HCT116 (cell line): ENCODE results near the gene ZNF808. TPM values are rescaled to one million over a fixed set of nuclear protein-coding genes. Genes with fewer than 3 reads are reported as not detected.
"Not testable (repeated sequence)": the region's sequence is repeated elsewhere in the genome, so short reads cannot be mapped to it uniquely, and the experiment has no call there.

ENCODE experiments used
- ATAC-seq: fragments of 200-7000 bp; cut with Tn5 transposase; 2 replicates; pipeline ENCODE4 v1.9.1; 2020; ENCODE audit warnings: mild to moderate bottlenecking, moderate library complexity
- BruUV-seq: library from RNA; stranded (reverse); fragments of 400-500 nt; replicated peaks from 2 replicates; lab custom pipeline; 2021; lab: Mats Ljungman, UMichigan
- CTCF ChIA-PET: fragments of 300-600 bp; sonication (Branson Sonifier 250); formaldehyde crosslinking; loops from one replicate; lab custom pipeline; 2021; ENCODE audit warnings: antibody characterized with exemption; lab: Charles Lee
- POLR2A ChIA-PET: fragments of 300-600, 350-600 bp; sonication (Branson Sonifier 250); formaldehyde crosslinking; loops from one replicate; lab custom pipeline; 2021; ENCODE audit warnings: antibody characterized with exemption; lab: Charles Lee
- RAD21 ChIA-PET, 2 experiments: fragments of 300-600 bp; sonication (Branson Sonifier 250); formaldehyde crosslinking; loops; one replicate each; lab custom pipeline; 2023; ENCODE audit warnings: low total read pairs in 2 of 2; ENCODE audit not compliant: uncharacterized antibody in 2 of 2, unreplicated experiment in 2 of 2, low non-redundant PET in 1 of 2; lab: Charles Lee
- DNase-seq: peaks from one replicate; pipeline ENCODE4 v3.0.0-alpha.2; 2010; ENCODE audit warnings: low read depth, low spot score
- H2AFZ ChIP-seq: fragments of 200-600 bp; shearing (Covaris generic), sonication (generic); 2 replicates; pipeline ENCODE4 v1.6.1; 2017; ENCODE audit warnings: low read depth, mixed run types, mixed read lengths, antibody characterized with exemption, low read length; ENCODE audit not compliant: poor library complexity, severe bottlenecking
- H3K27ac ChIP-seq: 2 replicates; pipeline ENCODE4 v1.5.1; 2012; ENCODE audit warnings: low read depth, low read length
- H3K27me3 ChIP-seq: fragments of 200-600 bp; sonication (generic); 2 replicates; pipeline ENCODE4 v1.6.1; 2016; ENCODE audit warnings: mixed run types, low read length, mixed read lengths; ENCODE audit not compliant: insufficient read depth
- H3K36me3 ChIP-seq, 2 experiments: fragments of 200-500 bp in 1 of 2; fragments of 200-600 bp in 1 of 2; sonication (Bioruptor generic) in 1 of 2; sonication (generic) in 1 of 2; 2 replicates each; pipeline versions ENCODE4 v1.5.1 to v1.6.1; 2014 to 2016; ENCODE audit warnings: low read length in 2 of 2, inconsistent platforms in 1 of 2, mixed read lengths in 1 of 2, mixed run types in 1 of 2; ENCODE audit not compliant: insufficient read depth in 2 of 2, control insufficient read depth in 1 of 2
- H3K4me1 ChIP-seq, 2 experiments: fragments of 200-600 bp in 1 of 2; sonication (generic) in 1 of 2; 2 replicates each; pipeline versions ENCODE4 v1.5.1 to v1.6.1; 2012 to 2017; ENCODE audit warnings: low read length in 2 of 2, inconsistent platforms in 1 of 2, mild to moderate bottlenecking in 1 of 2, mixed read lengths in 1 of 2, mixed run types in 1 of 2, moderate library complexity in 1 of 2; ENCODE audit not compliant: insufficient read depth in 2 of 2, control insufficient read depth in 1 of 2
- H3K4me2 ChIP-seq: fragments of 200-600 bp; sonication (generic); 2 replicates; pipeline ENCODE4 v1.6.1; 2017; ENCODE audit warnings: mixed run types, low read length, mixed read lengths
- H3K4me3 ChIP-seq, 2 experiments: fragments of 200-600 bp in 1 of 2; sonication (generic) in 1 of 2; replicated peaks in 1 of 2; 2 replicates each; pipeline ENCODE4 v1.5.1; 2011 to 2016; ENCODE audit warnings: low read length in 2 of 2, control low read depth in 1 of 2, low read depth in 1 of 2, mild to moderate bottlenecking in 1 of 2, mixed read lengths in 1 of 2, mixed run types in 1 of 2
- H3K79me2 ChIP-seq: fragments of 200-600 bp; sonication (generic); 2 replicates; pipeline ENCODE4 v1.6.1; 2017; ENCODE audit warnings: mild to moderate bottlenecking, mixed run types, low read length, moderate library complexity, mixed read lengths; ENCODE audit not compliant: insufficient read depth
- H3K9ac ChIP-seq: fragments of 200-600 bp; sonication (generic); 2 replicates; pipeline ENCODE4 v1.6.1; 2016; ENCODE audit warnings: low read length, mixed read lengths
- H3K9me2 ChIP-seq: fragments of 200-600 bp; sonication (generic), shearing (Covaris generic); 2 replicates; pipeline ENCODE4 v1.6.1; 2017; ENCODE audit warnings: mixed run types, mild to moderate bottlenecking, moderate library complexity; ENCODE audit not compliant: insufficient read depth
- H3K9me3 ChIP-seq, 2 experiments: fragments of 200-500 bp in 1 of 2; fragments of 200-600 bp in 1 of 2; sonication (Bioruptor generic) in 1 of 2; sonication (generic) in 1 of 2; 2 replicates each; pipeline ENCODE4 v1.6.1; 2014 to 2017; ENCODE audit warnings: low read length in 2 of 2, mixed read lengths in 2 of 2, inconsistent platforms in 1 of 2, low read depth in 1 of 2, mild to moderate bottlenecking in 1 of 2, mixed run types in 1 of 2, moderate library complexity in 1 of 2; ENCODE audit not compliant: control insufficient read depth in 1 of 2, insufficient read depth in 1 of 2
- H4K20me1 ChIP-seq: fragments of 200-600 bp; sonication (generic), shearing (Covaris generic); 2 replicates; pipeline ENCODE4 v1.6.1; 2017; ENCODE audit warnings: mixed run types, mild to moderate bottlenecking, moderate library complexity; ENCODE audit not compliant: insufficient read depth
- CBX3 ChIP-seq: IDR thresholded peaks from 2 replicates; pipeline ENCODE4 v1.6.1; 2012; ENCODE audit warnings: low read depth
- EGR1 ChIP-seq: IDR thresholded peaks from 2 replicates; pipeline ENCODE4 v1.6.1; 2012; ENCODE audit warnings: low read depth
- EZH2 ChIP-seq: fragments of 200-600 bp; sonication (generic); IDR thresholded peaks from 2 replicates; pipeline ENCODE4 v1.6.1; 2017; ENCODE audit warnings: antibody characterized with exemption, mixed run types
- FOSL1 ChIP-seq: IDR thresholded peaks from 2 replicates; pipeline ENCODE4 v1.6.1; 2012; ENCODE audit warnings: low read depth
- POLR2AphosphoS5 ChIP-seq: IDR thresholded peaks from 2 replicates; pipeline ENCODE4 v1.6.1; 2011; ENCODE audit warnings: mild to moderate bottlenecking, low read depth, low read length, moderate library complexity
- SP1 ChIP-seq: IDR thresholded peaks from 2 replicates; pipeline ENCODE4 v1.6.1; 2012; ENCODE audit warnings: low read depth
- TCF7L2 ChIP-seq: IDR thresholded peaks from 2 replicates; pipeline ENCODE4 v1.7.0; 2011; ENCODE audit warnings: borderline replicate concordance, inconsistent platforms; ENCODE audit not compliant: insufficient read depth, insufficient read length; ENCODE audit errors: extremely low read depth
- YY1 ChIP-seq: IDR thresholded peaks from 2 replicates; pipeline ENCODE4 v1.6.1; 2011; ENCODE audit warnings: low read length, low read depth, moderate library complexity, mild to moderate bottlenecking; ENCODE audit not compliant: insufficient replicate concordance; ENCODE audit errors: extremely low read depth
- ZFX ChIP-seq: fragments of 450-650 bp; IDR thresholded peaks from 2 replicates; pipeline ENCODE4 v1.6.1; 2017
- intact Hi-C: fragments of 100-400 bp; cut with micrococcal nuclease; formaldehyde crosslinking; loops from 2 replicates; pipeline ENCODE4 v1.10.0; 2022
- total RNA-seq: library from RNA; stranded (reverse); gene quantifications from one replicate; pipeline ENCODE4 v1.2.1, GENCODE V29; 2021; ENCODE audit not compliant: unreplicated experiment

The ZNF808 gene
- total RNA-seq, 1 experiment from 2014 or later, result 15.4 TPM

GRCh38 chr19:52557231-52557995, 29.9 kb downstream of the ZNF808 start:
- TF ChIP-seq POLR2AphosphoS5 (no peak), YY1 (no peak), SP1 (no peak), CBX3 (no peak), ZFX (no peak), EGR1 (no peak), EZH2 (no peak), FOSL1 (no peak), TCF7L2 (no peak)
- Histone ChIP-seq H4K20me1 (no peaks in the 10 kb centered on the region), H3K4me2 (no peak overlapping the region), H3K4me1 (no peaks in the 10 kb centered on the region), H3K27me3 (no peaks in the 10 kb centered on the region), H3K79me2 (no peaks in the 10 kb centered on the region), H3K9me2 (no peaks in the 10 kb centered on the region), H3K27ac (no peak overlapping the region), H3K36me3 (peaks cover 0 to 27% of the 10 kb centered on the region in 2 experiments; a peak in 2 of 4 replicates), H3K4me3 (no peak overlapping the region), H3K9ac (no peak overlapping the region), H2AFZ (no peak overlapping the region), H3K9me3 (peaks cover 22 to 36% of the 10 kb centered on the region in 2 experiments)
- BruUV-seq, result no TSS peak
- CTCF ChIA-PET, result no interaction called here
- intact Hi-C loops, result no loop called here
- no peak for DNase-seq
- no peak for ATAC-seq
- RAD21 ChIA-PET, result no interaction called here
- POLR2A ChIA-PET, result no interaction called here

- H3K9me2 ChIP-seq, POLR2A ChIA-PET, CTCF ChIA-PET, H3K79me2 ChIP-seq, H2AFZ ChIP-seq, H3K4me3 ChIP-seq, H3K4me2 ChIP-seq, H3K27me3 ChIP-seq, BruUV-seq, intact Hi-C loops, ATAC-seq, DNase-seq, RAD21 ChIA-PET, H3K27ac ChIP-seq, H3K4me1 ChIP-seq, H3K9ac ChIP-seq, H4K20me1 ChIP-seq: not testable (repeated sequence)
- Histone ChIP-seq H3K9me3 (peaks cover 21 to 47% of the 10 kb centered on the region in 2 experiments), H3K36me3 (peaks cover 0 to 19% of the 10 kb centered on the region in 2 experiments; a peak in 2 of 4 replicates)
Observed at GRCh38 chr19:52558732-52559445, 31.4 kb downstream of the ZNF808 start.

DNA sequence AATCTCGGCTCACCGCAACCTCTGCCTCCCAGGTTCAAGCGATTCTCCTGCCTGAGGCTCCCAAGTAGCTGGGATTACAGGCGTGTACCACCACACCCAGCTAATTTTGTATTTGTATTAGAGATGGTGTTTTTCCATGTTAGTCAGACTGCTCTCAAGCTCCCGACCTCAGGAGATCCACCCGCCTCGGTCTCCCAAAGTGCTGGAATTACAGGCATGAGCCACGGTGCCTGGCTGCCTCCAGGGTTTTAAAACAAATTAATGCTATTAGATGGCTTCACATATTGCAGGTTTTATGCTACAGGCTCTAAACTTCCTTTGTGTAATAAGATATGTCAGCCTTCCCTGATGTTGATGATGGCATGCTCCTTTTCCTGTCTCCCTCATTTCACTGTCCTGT, 34.1 kb downstream of the ZNF808 start:
- H3K4me3 ChIP-seq, H3K27me3 ChIP-seq, CTCF ChIA-PET, H2AFZ ChIP-seq, POLR2A ChIA-PET, H3K79me2 ChIP-seq, H3K9ac ChIP-seq, RAD21 ChIA-PET, H4K20me1 ChIP-seq, BruUV-seq, DNase-seq, H3K4me2 ChIP-seq, intact Hi-C loops, H3K36me3 ChIP-seq, H3K27ac ChIP-seq, H3K9me2 ChIP-seq, H3K4me1 ChIP-seq, ATAC-seq: not testable (repeated sequence)
- peaks cover 6 to 41% of the 10 kb centered on the region in 2 experiments; a peak in 3 of 4 replicates for H3K9me3 ChIP-seq
